IMR-90 (cell line): Measurements from ENCODE around the gene ID2. TPM values are rescaled to one million over a fixed set of nuclear protein-coding genes. Genes with fewer than 3 reads are reported as not detected.

Experiments used
- ATAC-seq: fragments of 200-7000 bp; cut with Tn5 transposase; 2 replicates; pipeline ENCODE4 v1.9.1; 2020; ENCODE audit warnings: low read depth, mild to moderate bottlenecking, moderate library complexity
- BruUV-seq: library from RNA; stranded (reverse); fragments of 400-500 nt; replicated peaks from 2 replicates; lab custom pipeline; 2021; lab: Mats Ljungman, UMichigan
- CTCF ChIA-PET: fragments of 300-600 bp; formaldehyde crosslinking; extraction: SDS; loops from one replicate; lab custom pipeline; 2021; ENCODE audit warnings: antibody characterized with exemption; lab: Yijun Ruan, JAX
- POLR2A ChIA-PET: fragments of 300-600 bp; sonication (Branson Sonifier 250); formaldehyde crosslinking; loops from one replicate; lab custom pipeline; 2022; ENCODE audit warnings: antibody characterized with exemption; ENCODE audit not compliant: unreplicated experiment; lab: Charles Lee
- DNase-seq: peaks from one replicate; pipeline ENCODE4 v3.0.0; 2013
- H2AFZ ChIP-seq: replicated peaks from 2 replicates; pipeline ENCODE3; 2013; ENCODE audit warnings: low read length, mild to moderate bottlenecking; ENCODE audit not compliant: poor library complexity
- H2AK5ac ChIP-seq: 2 replicates; pipeline ENCODE4 v1.6.1; 2013; ENCODE audit warnings: low read depth, low read length, inconsistent platforms
- H2AK9ac ChIP-seq: replicated peaks from 2 replicates; pipeline ENCODE3; 2013; ENCODE audit warnings: mild to moderate bottlenecking, low read depth, low read length, moderate library complexity; ENCODE audit not compliant: poor library complexity
- H2BK120ac ChIP-seq: 2 replicates; pipeline ENCODE4 v1.6.1; 2013; ENCODE audit warnings: low read depth, low read length, inconsistent platforms
- H2BK15ac ChIP-seq: 3 replicates; pipeline ENCODE4 v1.6.1; 2013; ENCODE audit warnings: low read depth, low read length, inconsistent platforms
- H2BK20ac ChIP-seq: 2 replicates; pipeline ENCODE4 v1.6.1; 2013; ENCODE audit warnings: low read depth, mild to moderate bottlenecking, inconsistent platforms, low read length, moderate library complexity
- H2BK5ac ChIP-seq: 2 replicates; pipeline ENCODE4 v1.6.1; 2013; ENCODE audit warnings: mild to moderate bottlenecking, low read depth, low read length, inconsistent platforms; ENCODE audit not compliant: poor library complexity, severe bottlenecking
- H3K14ac ChIP-seq: replicated peaks from 2 replicates; pipeline ENCODE4 v1.6.1; 2013; ENCODE audit warnings: low read depth, low read length, inconsistent platforms
- H3K18ac ChIP-seq: 2 replicates; pipeline ENCODE4 v1.6.1; 2013; ENCODE audit warnings: low read depth, low read length, control low read depth
- H3K23ac ChIP-seq: 2 replicates; pipeline ENCODE4 v1.6.1; 2013; ENCODE audit warnings: low read depth, low read length, inconsistent platforms
- H3K27ac ChIP-seq: 2 replicates; pipeline ENCODE4 v1.5.1; 2013; ENCODE audit warnings: mild to moderate bottlenecking, control low read depth, low read length; ENCODE audit not compliant: insufficient read depth
- H3K27me3 ChIP-seq: 2 replicates; pipeline ENCODE4 v1.6.1; 2013; ENCODE audit warnings: low read length; ENCODE audit not compliant: control insufficient read depth, insufficient read depth
- H3K36me3 ChIP-seq: 2 replicates; pipeline ENCODE4 v1.6.1; 2013; ENCODE audit warnings: low read length, mixed read lengths; ENCODE audit not compliant: control insufficient read depth, insufficient read depth
- H3K4ac ChIP-seq: 2 replicates; pipeline ENCODE4 v1.6.1; 2013; ENCODE audit warnings: low read depth, low read length, inconsistent platforms
- H3K4me1 ChIP-seq: 2 replicates; pipeline ENCODE4 v1.6.1; 2013; ENCODE audit warnings: low read length, mixed read lengths; ENCODE audit not compliant: control insufficient read depth, insufficient read depth
- H3K4me2 ChIP-seq: 2 replicates; pipeline ENCODE4 v1.6.1; 2013; ENCODE audit warnings: low read depth, mild to moderate bottlenecking, control low read depth, low read length, moderate library complexity
- H3K4me3 ChIP-seq: 2 replicates; pipeline ENCODE4 v1.5.1; 2013; ENCODE audit warnings: low read depth, mild to moderate bottlenecking, control low read depth, low read length, moderate library complexity; ENCODE audit not compliant: insufficient read depth
- H3K56ac ChIP-seq: 2 replicates; pipeline ENCODE4 v1.6.1; 2013; ENCODE audit warnings: low read length, inconsistent platforms; ENCODE audit not compliant: insufficient read depth; ENCODE audit errors: extremely low read depth
- H3K79me1 ChIP-seq, 2 experiments: 2 replicates each; pipeline ENCODE4 v1.6.1; 2013; ENCODE audit warnings: low read length in 2 of 2, inconsistent platforms in 1 of 2, low read depth in 1 of 2
- H3K9ac ChIP-seq: 2 replicates; pipeline ENCODE4 v1.6.1; 2013; ENCODE audit warnings: low read depth, low read length, control low read depth
- H3K9me1 ChIP-seq: 2 replicates; pipeline ENCODE4 v1.6.1; 2013; ENCODE audit warnings: low read length, inconsistent platforms; ENCODE audit not compliant: insufficient read depth
- H3K9me3 ChIP-seq: 2 replicates; pipeline ENCODE4 v1.6.1; 2013; ENCODE audit warnings: low read length; ENCODE audit not compliant: control insufficient read depth, insufficient read depth
- H4K20me1 ChIP-seq: 2 replicates; pipeline ENCODE4 v1.6.1; 2013; ENCODE audit warnings: low read length, inconsistent platforms; ENCODE audit not compliant: insufficient read depth
- H4K5ac ChIP-seq: 2 replicates; pipeline ENCODE4 v1.6.1; 2013; ENCODE audit warnings: mild to moderate bottlenecking, low read depth, low read length, control low read depth
- H4K8ac ChIP-seq, 2 experiments: 2 replicates each; pipeline ENCODE4 v1.6.1; 2013; ENCODE audit warnings: low read depth in 2 of 2, low read length in 2 of 2, control low read depth in 1 of 2, inconsistent platforms in 1 of 2
- H4K91ac ChIP-seq: 2 replicates; pipeline ENCODE4 v1.6.1; 2013; ENCODE audit warnings: low read depth, low read length, inconsistent platforms; ENCODE audit not compliant: insufficient read depth
- BHLHE40 ChIP-seq: fragments of 150-350 bp; IDR thresholded peaks from 2 replicates; pipeline ENCODE4 v1.6.1; 2016; ENCODE audit warnings: mild to moderate bottlenecking, low read depth, low read length
- CEBPB ChIP-seq: IDR thresholded peaks from 2 replicates; pipeline ENCODE4 v1.6.1; 2012; ENCODE audit warnings: low read depth, low read length, improper control_type of control experiment
- CHD1 ChIP-seq: IDR thresholded peaks from 2 replicates; pipeline ENCODE4 v1.6.1; 2012; ENCODE audit warnings: low read depth, low read length, improper control_type of control experiment
- FOS ChIP-seq: fragments of 150-350 bp; IDR thresholded peaks from 2 replicates; pipeline ENCODE4 v1.6.1; 2016; ENCODE audit warnings: low read depth, low read length
- MAFK ChIP-seq: IDR thresholded peaks from 2 replicates; pipeline ENCODE4 v1.6.1; 2012; ENCODE audit warnings: low read depth, low read length, improper control_type of control experiment
- MAZ ChIP-seq: IDR thresholded peaks from 2 replicates; pipeline ENCODE4 v1.6.1; 2012; ENCODE audit warnings: low read depth, mild to moderate bottlenecking, low read length, improper control_type of control experiment, moderate library complexity, borderline replicate concordance
- MXI1 ChIP-seq: IDR thresholded peaks from 2 replicates; pipeline ENCODE4 v1.6.1; 2012; ENCODE audit warnings: low read depth, mild to moderate bottlenecking, low read length, moderate library complexity, borderline replicate concordance
- NFE2L2 ChIP-seq: fragments of 150-350 bp; IDR thresholded peaks from 2 replicates; pipeline ENCODE4 v1.6.1; 2016; ENCODE audit warnings: low read depth, mild to moderate bottlenecking, low read length
- POLR2A ChIP-seq: IDR thresholded peaks from 2 replicates; pipeline ENCODE4 v1.6.1; 2012; ENCODE audit warnings: mild to moderate bottlenecking, low read depth, low read length
- RAD21 ChIP-seq: IDR thresholded peaks from 2 replicates; pipeline ENCODE4 v1.6.1; 2012; ENCODE audit warnings: low read length, improper control_type of control experiment
- RCOR1 ChIP-seq: IDR thresholded peaks from 2 replicates; pipeline ENCODE4 v1.6.1; 2012; ENCODE audit warnings: mild to moderate bottlenecking, low read length, improper control_type of control experiment; ENCODE audit not compliant: insufficient replicate concordance
- RFX5 ChIP-seq: IDR thresholded peaks from 2 replicates; pipeline ENCODE4 v1.8.0; 2012; ENCODE audit warnings: low read depth, mild to moderate bottlenecking, low read length, moderate library complexity
- SMC3 ChIP-seq: fragments of 150-350 bp; IDR thresholded peaks from 2 replicates; pipeline ENCODE4 v1.6.1; 2016; ENCODE audit warnings: low read depth, mild to moderate bottlenecking, antibody characterized with exemption, low read length, moderate library complexity
- WGBS, 2 experiments: methylation state at CpG; one replicate each; pipeline versions ENCODE4 v1.1.5 to v1.1.7; 2013; ENCODE audit warnings: missing lambda C conversion rate in 2 of 2; ENCODE audit not compliant: insufficient read length in 1 of 2; ENCODE audit errors: extremely low coverage in 2 of 2; 5-methylcytosine and 5-hydroxymethylcytosine counted together
- dilution Hi-C: fragments of 300-500 bp; cut with HindIII; formaldehyde crosslinking; loops from one replicate; pipeline ENCODE4 v1.14.3; 2018; ENCODE audit warnings: low sequenced_read_pairs; ENCODE audit not compliant: unreplicated experiment
- in situ Hi-C: fragments of 300-500 bp; cut with MboI; formaldehyde crosslinking; loops from 3 replicates; pipeline ENCODE4 v1.14.3; 2019; ENCODE audit warnings: low sequenced_read_pairs, inconsistent platforms, mixed read lengths
- intact Hi-C: fragments of 100-400 bp; cut with micrococcal nuclease; formaldehyde crosslinking; loops from 2 replicates; pipeline ENCODE4 v1.10.0; 2022
- polyA plus RNA-seq, 3 experiments: library from polyadenylated mRNA; depleted of rRNA; stranded (reverse); fragments of >200 nt; gene quantifications; 2 replicates each; pipeline ENCODE4 v1.2.3, GENCODE V29; 2012; ENCODE audit warnings: low replicate concordance in 1 of 3
- total RNA-seq: library from RNA; depleted of rRNA; stranded (reverse); fragments of >200 nt; gene quantifications from 2 replicates; pipeline ENCODE4 v1.2.3, GENCODE V29; 2012
- TF ChIP-seq, protein P1 (sequence below): fragments of 150-350 bp; IDR thresholded peaks from 2 replicates; pipeline ENCODE4 v1.6.1; 2017; ENCODE audit warnings: mild to moderate bottlenecking, antibody characterized with exemption, low read length, low read depth
- TF ChIP-seq, protein P2 (sequence below): conservative IDR thresholded peaks from 2 replicates; pipeline ENCODE4 v1.5.1; 2012; ENCODE audit warnings: mild to moderate bottlenecking, low read depth, low read length, improper control_type of control experiment
- TF ChIP-seq, protein P3 (sequence below): fragments of 150-350 bp; IDR thresholded peaks from 2 replicates; pipeline ENCODE4 v1.6.1; 2016; ENCODE audit warnings: low read depth, mild to moderate bottlenecking, low read length, moderate library complexity, borderline replicate concordance

Gene ID2
- total and polyA plus RNA-seq, 2 of the 4 experiments (the other 2 are of a cell fraction) = 264 to 389 TPM

DNA sequence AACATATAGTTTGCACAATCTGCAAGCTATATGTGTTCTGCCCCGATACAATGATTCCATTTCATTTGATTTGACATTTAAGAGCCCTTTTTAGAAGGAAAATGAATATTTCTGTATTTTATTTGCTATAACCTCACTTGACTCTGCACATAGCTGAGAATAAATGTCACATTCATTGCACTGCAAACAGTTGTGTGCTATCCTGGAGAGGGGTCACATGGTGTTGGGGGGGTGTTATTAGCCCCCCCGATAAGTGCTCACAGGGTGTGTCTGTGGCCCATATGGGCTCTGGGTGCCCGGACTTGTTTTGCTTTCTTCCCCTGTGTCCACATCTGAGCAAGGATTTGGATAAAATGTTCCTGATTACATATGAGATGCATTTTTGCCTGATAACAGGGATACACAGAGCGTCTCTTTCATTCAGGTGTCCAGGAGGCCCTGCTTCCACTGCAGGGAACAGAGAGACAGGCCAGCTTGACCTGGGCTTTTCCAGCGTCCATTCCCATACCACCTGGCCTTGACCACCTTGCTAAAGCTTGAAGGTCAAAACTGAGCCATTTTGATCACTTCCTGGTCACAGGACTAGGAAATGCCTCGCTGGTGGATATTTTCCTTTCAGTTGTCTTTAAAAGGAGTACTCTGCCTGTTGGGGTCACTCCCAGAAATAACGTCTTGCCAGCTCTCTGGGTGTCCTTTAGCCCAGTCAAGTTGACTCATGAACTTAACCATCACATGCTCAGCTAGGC is 38.4 kb upstream of the ID2 start:
- no peak overlapping the region for H3K4me3 ChIP-seq
- H2AFZ ChIP-seq = no peak overlapping the region
- ChIA-PET POLR2A (no interaction called here), CTCF (no interaction called here)
- no peak overlapping the region for H3K9ac ChIP-seq
- no peak overlapping the region for H2BK5ac ChIP-seq
- intact Hi-C loops = no loop called here
- no peaks in the 10 kb centered on the region for H4K20me1 ChIP-seq
- no TSS peak for BruUV-seq
- no peaks in the 10 kb centered on the region for H3K27me3 ChIP-seq
- H2BK120ac ChIP-seq = no peak overlapping the region
- in situ Hi-C loops = no loop called here
- H4K8ac ChIP-seq = no peak overlapping the region
- ATAC-seq (no peak), DNase-seq (no peak)
- H2AK5ac ChIP-seq = no peak overlapping the region
- no peaks in the 10 kb centered on the region for H3K9me1 ChIP-seq
- H3K4ac ChIP-seq = no peak overlapping the region
- H3K23ac ChIP-seq = no peak overlapping the region
- TF ChIP-seq CHD1 = no peak
- TF ChIP-seq BHLHE40 = no peak
- TF ChIP-seq RFX5 = no peak
- no peak for TF ChIP-seq MAZ
- no peak for TF ChIP-seq MAFK
- TF ChIP-seq, protein P1, sequence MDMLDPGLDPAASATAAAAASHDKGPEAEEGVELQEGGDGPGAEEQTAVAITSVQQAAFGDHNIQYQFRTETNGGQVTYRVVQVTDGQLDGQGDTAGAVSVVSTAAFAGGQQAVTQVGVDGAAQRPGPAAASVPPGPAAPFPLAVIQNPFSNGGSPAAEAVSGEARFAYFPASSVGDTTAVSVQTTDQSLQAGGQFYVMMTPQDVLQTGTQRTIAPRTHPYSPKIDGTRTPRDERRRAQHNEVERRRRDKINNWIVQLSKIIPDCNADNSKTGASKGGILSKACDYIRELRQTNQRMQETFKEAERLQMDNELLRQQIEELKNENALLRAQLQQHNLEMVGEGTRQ = no peak
- TF ChIP-seq POLR2A = no peak
- no peak for TF ChIP-seq RAD21
- TF ChIP-seq FOS = no peak
- TF ChIP-seq MXI1 = no peak
- TF ChIP-seq, protein P2, sequence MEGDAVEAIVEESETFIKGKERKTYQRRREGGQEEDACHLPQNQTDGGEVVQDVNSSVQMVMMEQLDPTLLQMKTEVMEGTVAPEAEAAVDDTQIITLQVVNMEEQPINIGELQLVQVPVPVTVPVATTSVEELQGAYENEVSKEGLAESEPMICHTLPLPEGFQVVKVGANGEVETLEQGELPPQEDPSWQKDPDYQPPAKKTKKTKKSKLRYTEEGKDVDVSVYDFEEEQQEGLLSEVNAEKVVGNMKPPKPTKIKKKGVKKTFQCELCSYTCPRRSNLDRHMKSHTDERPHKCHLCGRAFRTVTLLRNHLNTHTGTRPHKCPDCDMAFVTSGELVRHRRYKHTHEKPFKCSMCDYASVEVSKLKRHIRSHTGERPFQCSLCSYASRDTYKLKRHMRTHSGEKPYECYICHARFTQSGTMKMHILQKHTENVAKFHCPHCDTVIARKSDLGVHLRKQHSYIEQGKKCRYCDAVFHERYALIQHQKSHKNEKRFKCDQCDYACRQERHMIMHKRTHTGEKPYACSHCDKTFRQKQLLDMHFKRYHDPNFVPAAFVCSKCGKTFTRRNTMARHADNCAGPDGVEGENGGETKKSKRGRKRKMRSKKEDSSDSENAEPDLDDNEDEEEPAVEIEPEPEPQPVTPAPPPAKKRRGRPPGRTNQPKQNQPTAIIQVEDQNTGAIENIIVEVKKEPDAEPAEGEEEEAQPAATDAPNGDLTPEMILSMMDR = no peak
- TF ChIP-seq RCOR1 = no peak
- TF ChIP-seq NFE2L2 = no peak
- no peak for TF ChIP-seq CEBPB
- TF ChIP-seq SMC3 = no peak
- TF ChIP-seq, protein P3, sequence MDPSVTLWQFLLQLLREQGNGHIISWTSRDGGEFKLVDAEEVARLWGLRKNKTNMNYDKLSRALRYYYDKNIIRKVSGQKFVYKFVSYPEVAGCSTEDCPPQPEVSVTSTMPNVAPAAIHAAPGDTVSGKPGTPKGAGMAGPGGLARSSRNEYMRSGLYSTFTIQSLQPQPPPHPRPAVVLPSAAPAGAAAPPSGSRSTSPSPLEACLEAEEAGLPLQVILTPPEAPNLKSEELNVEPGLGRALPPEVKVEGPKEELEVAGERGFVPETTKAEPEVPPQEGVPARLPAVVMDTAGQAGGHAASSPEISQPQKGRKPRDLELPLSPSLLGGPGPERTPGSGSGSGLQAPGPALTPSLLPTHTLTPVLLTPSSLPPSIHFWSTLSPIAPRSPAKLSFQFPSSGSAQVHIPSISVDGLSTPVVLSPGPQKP = no peak
- no peak overlapping the region for H2BK20ac ChIP-seq
- dilution Hi-C loops = no loop called here
- H4K5ac ChIP-seq = no peak overlapping the region
- no peaks in the 10 kb centered on the region for H3K36me3 ChIP-seq
- no peak overlapping the region for H3K27ac ChIP-seq
- WGBS, 2 experiments = 100% methylated on average over 1 of the region's 7 CpGs; no CpG with 5 or more reads in 1 of the 2 experiments
- H3K4me1 ChIP-seq = no peaks in the 10 kb centered on the region
- peaks cover 6% of the 10 kb centered on the region; the same call in 1 of the 2 replicates for H3K9me3 ChIP-seq
- no peak overlapping the region for H3K18ac ChIP-seq
- no peak overlapping the region for H3K56ac ChIP-seq
- H3K14ac ChIP-seq = no peak overlapping the region
- no peak overlapping the region for H2AK9ac ChIP-seq
- H3K4me2 ChIP-seq = no peak overlapping the region
- no peak overlapping the region; the same call in 1 of the 2 replicates for H4K91ac ChIP-seq
- no peak overlapping the region for H2BK15ac ChIP-seq
- no peaks in the 10 kb centered on the region for H3K79me1 ChIP-seq
